HL-60 (cell line): ENCODE measurements around the gene PLEKHG2.

Experiments
- SPI1 ChIP-seq: IDR thresholded peaks from 2 replicates; pipeline ENCODE4 v1.6.1; 2012; ENCODE audit warnings: low read depth, mild to moderate bottlenecking, borderline replicate concordance
- TF ChIP-seq, protein P1 (sequence below): IDR thresholded peaks from one replicate; pipeline ENCODE4 v1.5.1; 2011; ENCODE audit warnings: low read length, control low read depth, inconsistent platforms; ENCODE audit not compliant: insufficient read depth
- TF ChIP-seq, protein P2 (sequence below): IDR thresholded peaks from 2 replicates; pipeline ENCODE4 v1.6.1; 2012; ENCODE audit warnings: low read depth; ENCODE audit not compliant: insufficient replicate concordance

DNA sequence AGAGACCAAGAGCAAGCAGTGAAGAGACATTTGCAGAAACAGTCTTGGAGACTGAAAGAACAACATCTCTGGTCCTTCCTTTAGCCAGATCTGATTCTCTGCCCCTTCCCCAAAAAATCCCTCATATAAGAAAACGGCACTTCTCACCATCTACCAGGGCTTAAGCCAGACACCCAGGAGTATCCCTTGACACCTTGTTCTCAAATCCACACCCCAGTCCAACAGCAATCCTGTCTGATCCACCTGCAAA, 1.7 kb upstream of the PLEKHG2 start:
- TF ChIP-seq, protein P1, sequence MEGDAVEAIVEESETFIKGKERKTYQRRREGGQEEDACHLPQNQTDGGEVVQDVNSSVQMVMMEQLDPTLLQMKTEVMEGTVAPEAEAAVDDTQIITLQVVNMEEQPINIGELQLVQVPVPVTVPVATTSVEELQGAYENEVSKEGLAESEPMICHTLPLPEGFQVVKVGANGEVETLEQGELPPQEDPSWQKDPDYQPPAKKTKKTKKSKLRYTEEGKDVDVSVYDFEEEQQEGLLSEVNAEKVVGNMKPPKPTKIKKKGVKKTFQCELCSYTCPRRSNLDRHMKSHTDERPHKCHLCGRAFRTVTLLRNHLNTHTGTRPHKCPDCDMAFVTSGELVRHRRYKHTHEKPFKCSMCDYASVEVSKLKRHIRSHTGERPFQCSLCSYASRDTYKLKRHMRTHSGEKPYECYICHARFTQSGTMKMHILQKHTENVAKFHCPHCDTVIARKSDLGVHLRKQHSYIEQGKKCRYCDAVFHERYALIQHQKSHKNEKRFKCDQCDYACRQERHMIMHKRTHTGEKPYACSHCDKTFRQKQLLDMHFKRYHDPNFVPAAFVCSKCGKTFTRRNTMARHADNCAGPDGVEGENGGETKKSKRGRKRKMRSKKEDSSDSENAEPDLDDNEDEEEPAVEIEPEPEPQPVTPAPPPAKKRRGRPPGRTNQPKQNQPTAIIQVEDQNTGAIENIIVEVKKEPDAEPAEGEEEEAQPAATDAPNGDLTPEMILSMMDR: no peak
- TF ChIP-seq SPI1: no peak
- TF ChIP-seq, protein P2, sequence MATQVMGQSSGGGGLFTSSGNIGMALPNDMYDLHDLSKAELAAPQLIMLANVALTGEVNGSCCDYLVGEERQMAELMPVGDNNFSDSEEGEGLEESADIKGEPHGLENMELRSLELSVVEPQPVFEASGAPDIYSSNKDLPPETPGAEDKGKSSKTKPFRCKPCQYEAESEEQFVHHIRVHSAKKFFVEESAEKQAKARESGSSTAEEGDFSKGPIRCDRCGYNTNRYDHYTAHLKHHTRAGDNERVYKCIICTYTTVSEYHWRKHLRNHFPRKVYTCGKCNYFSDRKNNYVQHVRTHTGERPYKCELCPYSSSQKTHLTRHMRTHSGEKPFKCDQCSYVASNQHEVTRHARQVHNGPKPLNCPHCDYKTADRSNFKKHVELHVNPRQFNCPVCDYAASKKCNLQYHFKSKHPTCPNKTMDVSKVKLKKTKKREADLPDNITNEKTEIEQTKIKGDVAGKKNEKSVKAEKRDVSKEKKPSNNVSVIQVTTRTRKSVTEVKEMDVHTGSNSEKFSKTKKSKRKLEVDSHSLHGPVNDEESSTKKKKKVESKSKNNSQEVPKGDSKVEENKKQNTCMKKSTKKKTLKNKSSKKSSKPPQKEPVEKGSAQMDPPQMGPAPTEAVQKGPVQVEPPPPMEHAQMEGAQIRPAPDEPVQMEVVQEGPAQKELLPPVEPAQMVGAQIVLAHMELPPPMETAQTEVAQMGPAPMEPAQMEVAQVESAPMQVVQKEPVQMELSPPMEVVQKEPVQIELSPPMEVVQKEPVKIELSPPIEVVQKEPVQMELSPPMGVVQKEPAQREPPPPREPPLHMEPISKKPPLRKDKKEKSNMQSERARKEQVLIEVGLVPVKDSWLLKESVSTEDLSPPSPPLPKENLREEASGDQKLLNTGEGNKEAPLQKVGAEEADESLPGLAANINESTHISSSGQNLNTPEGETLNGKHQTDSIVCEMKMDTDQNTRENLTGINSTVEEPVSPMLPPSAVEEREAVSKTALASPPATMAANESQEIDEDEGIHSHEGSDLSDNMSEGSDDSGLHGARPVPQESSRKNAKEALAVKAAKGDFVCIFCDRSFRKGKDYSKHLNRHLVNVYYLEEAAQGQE: no peak
